SKM-1 treated with dmso at 0.1 percent for 144 hours (cell line): ENCODE measurements around the gene MOB3B.

Source experiments
- DNase-seq: peaks from one replicate; lab custom pipeline; 2025; ENCODE audit not compliant: unreplicated experiment; lab: John Stamatoyannopoulos, UW

The MOB3B gene

DNA sequence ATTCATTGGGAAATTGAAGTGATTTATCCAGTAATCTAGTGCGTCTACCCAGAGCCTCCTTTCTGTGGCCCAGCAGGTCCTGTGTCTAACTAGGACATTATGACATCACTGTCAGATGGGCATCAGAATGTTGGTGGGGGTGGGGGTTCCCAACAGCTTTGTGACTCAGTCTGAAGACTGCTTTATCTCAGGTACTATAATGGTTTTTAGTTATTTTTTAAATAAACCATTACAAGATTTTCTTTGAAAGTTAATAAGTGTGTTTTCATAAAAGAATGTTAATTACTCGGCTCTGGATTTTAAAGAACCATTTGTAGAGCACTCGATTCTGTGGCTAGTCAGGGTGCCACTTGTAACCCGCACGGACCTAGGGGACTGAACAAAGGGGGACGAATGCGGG, 232.6 kb downstream of the MOB3B start, which contains the start of gene EQTN:
TSS of gene EQTN (minus strand) at position 101 of the 400 bp plus-strand sequence. CDS start at position 6, 95 bp downstream.
- DNase-seq = no peak

DNA sequence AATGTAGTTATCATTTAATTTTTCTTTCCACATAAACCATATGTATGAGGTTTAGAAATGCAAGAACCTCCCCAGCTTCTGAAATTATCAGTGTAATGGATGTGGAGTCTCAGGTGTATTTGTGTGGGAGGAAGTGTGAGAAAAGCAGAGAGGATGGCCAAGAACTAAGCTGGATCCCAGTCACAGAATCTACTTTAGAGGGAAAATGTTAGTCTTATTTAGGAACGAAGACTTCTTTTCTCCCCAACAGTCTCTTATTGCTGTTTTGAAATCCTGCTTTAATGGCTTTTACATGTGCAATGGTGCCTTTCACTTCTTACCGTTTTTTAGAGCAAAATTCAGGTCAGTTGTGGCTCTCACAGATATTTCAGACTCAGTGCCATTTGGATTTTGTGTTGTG, 235.6 kb downstream of the MOB3B start:
- no peak for DNase-seq

DNA sequence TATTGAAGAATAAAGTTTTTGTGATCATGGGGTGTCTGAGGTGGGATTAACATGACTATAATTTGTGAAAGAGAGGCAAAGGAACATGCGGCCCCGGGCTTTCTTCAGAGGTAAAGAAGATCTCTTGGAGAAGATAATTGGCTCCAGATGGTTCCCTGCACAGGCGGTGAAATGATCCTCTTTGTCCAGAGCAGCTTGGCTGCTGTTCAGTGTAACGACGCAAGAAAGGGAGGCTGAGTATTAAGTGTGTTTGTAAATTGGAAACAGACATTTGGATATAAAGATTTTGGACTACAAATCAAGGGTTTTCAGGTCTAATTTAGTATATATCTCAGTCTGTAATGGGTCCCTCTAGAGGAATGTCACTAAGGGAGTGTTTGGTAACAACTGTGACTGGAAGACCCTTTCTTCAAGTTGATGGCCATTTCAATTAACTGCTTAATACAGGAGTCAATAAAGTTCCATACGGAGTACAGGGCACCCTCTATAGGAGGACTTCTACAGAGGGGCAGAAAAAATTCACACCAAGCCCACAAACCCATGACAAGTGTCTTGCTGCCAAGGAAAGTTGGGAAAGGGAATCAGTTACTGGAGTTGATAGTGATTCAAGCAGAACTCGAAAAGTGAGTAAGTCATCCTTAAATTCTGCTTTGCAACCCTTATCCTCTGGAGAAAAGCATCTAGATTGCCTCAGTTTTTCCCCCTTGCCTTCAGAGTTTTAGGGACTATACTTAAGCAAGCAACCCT, 236.8 kb downstream of the MOB3B start:
- DNase-seq = no peak

DNA sequence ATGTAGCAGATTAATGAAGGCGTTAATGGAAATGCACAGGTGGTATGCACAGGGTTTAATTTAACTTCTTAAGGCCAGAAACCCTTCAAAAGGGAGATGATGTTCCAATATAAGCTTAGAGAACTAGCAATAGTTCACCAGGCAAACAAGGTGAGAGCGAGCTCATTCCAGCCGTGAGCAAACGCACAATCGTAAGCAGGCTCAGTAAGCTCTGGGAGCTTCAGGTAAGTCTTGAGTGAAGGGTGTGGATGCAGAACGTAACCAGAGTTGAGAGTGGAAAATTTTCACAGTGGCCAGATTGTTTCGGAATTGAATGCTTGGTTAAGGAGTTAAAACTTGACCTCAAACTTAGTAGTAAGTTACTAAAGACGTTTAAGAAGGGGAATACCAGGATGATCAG, 238.3 kb downstream of the MOB3B start:
- no peak for DNase-seq

DNA sequence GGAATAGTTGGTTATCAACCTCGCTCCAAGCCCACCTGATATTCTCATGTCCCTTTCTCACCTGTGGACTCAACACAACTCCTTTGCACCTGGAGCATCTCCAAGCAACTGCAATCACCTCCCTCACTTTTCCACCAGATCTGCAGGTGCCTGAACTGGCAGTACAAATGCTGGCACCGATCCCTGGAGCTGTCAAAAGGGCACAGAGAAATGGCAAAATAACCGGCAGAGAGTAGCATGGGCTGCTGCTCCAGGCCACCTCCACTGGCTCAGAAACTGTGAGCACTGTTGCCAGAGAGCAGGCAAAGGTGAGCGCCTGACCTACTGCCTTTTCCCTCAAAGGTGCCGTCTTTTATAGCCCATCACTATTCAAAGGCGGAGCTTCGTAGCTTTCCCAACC, 247.3 kb downstream of the MOB3B start:
- DNase-seq = no peak

DNA sequence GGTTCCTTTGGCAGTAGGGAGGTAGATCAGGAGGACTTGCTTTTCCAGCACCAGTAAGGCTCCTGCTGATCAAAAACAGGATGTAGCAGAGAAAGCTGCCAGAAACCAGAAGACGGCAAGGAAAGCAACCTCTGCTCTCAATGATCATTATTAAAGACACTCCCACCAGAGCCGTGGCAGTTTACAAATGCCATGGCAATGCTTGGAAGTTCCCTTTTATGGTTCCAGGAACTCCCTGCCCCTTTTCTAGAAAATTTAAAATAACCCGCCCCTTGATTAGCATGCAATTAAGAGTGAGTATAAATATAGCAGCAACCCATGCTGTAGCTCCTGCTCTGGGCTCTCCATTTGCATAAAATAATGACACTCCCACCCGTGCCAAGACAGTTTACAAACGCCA, 248.8 kb downstream of the MOB3B start:
- no peak for DNase-seq

DNA sequence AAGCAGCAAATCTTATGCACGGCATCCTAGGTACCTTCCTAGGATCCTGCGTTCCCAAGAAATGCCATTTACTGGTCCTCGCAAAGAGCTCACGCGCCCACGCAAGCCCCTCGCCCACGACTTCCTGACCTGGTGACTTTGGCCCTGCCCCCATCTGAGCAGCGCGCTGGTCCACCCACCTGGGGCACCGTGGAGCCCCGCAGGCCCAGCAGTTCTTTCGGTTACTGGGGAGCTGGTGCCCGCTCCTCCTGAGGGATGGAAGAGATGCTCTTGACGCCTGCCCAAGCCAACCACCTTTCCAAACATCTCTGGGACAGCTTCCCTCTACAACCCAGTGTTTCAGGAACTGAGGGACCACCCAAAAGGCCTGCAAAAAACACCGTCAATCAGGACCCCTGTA, 249.4 kb downstream of the MOB3B start:
- DNase-seq = no peak

DNA sequence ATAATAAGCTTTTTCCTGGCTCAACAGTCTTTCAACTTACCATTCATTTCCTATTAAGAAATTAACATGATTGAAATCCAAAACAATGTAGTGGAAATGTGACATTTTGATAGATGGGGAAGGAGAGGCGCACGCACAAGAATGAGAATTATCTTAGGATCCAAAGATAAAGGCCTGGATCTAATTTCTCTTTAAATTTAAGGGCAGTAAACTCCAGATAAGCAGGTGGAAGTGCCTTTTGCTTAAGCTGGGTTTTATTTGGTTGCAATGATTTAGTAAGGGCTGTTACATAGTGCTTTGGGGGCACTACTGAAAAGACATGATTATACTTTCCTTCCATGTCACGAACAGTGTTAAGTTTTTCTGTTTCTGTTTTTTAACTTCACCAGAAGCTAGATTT, 250.0 kb downstream of the MOB3B start:
- no peak for DNase-seq

DNA sequence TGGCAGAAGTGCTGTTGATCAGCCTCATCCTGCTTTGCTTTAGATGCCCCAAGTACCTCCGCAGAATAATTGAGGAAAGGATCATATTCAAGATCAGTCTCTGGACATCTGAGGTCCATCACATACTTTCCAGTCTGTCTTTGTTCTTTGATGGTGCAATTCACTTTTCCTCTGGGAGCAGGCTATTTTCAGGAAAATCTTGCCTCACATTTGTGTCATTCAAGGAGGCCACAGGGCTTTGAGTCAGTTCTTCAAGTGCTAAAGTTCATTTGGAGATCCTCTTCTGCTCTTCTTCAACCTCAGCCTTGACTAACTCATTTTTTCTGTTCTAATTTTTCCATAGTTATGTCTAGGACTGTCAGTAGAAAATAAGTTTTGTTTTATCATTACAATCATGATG, 251.2 kb downstream of the MOB3B start:
- DNase-seq = no peak

DNA sequence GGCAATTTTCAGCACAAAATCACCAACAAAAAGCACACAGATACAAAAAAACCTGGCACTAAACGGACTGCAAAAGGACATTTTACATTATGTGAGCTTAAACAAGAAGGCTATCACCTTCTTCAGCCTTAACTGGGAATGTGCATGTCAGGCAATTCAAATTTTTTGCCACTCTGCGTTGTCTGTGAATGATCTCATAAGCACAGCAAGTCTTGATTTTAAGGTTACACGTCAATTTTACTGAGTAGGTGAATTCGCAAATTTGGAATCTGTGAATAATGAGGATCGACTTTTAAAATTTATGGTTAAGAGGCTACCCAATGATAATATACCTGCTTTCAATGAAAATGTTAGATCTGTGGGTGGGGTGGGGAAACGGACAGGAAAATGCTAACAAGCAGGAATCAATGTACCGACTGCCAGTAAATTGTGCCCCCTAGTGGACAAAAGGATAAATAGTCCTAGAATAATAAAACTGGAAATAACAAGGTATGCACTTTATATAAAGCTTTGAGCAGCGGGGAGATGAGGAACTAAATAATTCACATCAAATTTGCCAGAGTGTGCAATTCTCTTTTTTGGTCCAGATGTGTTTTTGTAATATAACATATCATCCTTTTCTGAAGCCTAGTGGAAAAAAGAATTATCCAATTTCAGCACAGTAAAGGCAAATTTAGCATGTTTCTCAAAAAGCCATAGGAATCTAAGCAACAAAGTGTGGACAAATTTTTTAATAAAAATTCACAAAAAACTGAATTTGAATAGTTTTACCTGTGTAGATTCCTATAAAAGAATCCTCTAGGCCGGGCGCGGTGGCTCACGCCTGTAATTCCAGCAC, 253.2 kb downstream of the MOB3B start:
- peak; percentile 52 for DNase-seq
